Measurements from ENCODE around the gene FRMPD4. TPM values are rescaled to one million over a fixed set of nuclear protein-coding genes. Genes with fewer than 3 reads are reported as not detected.

Gene FRMPD4
- total RNA-seq, 1 donor from 2014 or later: 0.22 TPM

GRCh38 chrX:12758291-12758690 is 620.0 kb downstream of the FRMPD4 start:
- H3K36me3 Mint-ChIP-seq: no peaks in the 10 kb centered on the region
- peaks cover 3% of the 10 kb centered on the region for H3K9me3 Mint-ChIP-seq
- H3K27ac Mint-ChIP-seq: no peak overlapping the region
- no peaks in the 10 kb centered on the region for H3K4me1 Mint-ChIP-seq (ENCODE audit: unreplicated experiment)
- peaks cover 2% of the 10 kb centered on the region for H3K27me3 Mint-ChIP-seq
- no peak overlapping the region for H3K4me3 Mint-ChIP-seq
- no peak for DNase-seq (ENCODE audit: extremely low spot score, unreplicated experiment)
- TF ChIP-seq CTCF (conservative IDR thresholded peaks at IDR 0.05): no peak

GRCh38 chrX:12767856-12768255 is 629.6 kb downstream of the FRMPD4 start:
- TF ChIP-seq CTCF (conservative IDR thresholded peaks at IDR 0.05): no peak
- no peak overlapping the region for H3K27ac Mint-ChIP-seq
- H3K4me1 Mint-ChIP-seq (ENCODE audit: unreplicated experiment): no peaks in the 10 kb centered on the region
- no peak overlapping the region for H3K4me3 Mint-ChIP-seq
- no peak for DNase-seq (ENCODE audit: extremely low spot score, unreplicated experiment)
- no peaks in the 10 kb centered on the region for H3K9me3 Mint-ChIP-seq
- H3K27me3 Mint-ChIP-seq: peaks cover 20% of the 10 kb centered on the region
- H3K36me3 Mint-ChIP-seq: no peaks in the 10 kb centered on the region

- H3K27me3 Mint-ChIP-seq: peaks cover 20% of the 10 kb centered on the region
- H3K4me1 Mint-ChIP-seq (ENCODE audit: unreplicated experiment): no peaks in the 10 kb centered on the region
- no peak overlapping the region for H3K27ac Mint-ChIP-seq
- TF ChIP-seq CTCF (conservative IDR thresholded peaks at IDR 0.05): no peak
- no peaks in the 10 kb centered on the region for H3K9me3 Mint-ChIP-seq
- no peaks in the 10 kb centered on the region for H3K36me3 Mint-ChIP-seq
- DNase-seq (ENCODE audit: extremely low spot score, unreplicated experiment): no peak
- no peak overlapping the region for H3K4me3 Mint-ChIP-seq
These were observed 630.2 kb downstream of the FRMPD4 start for GRCh38 chrX:12768491-12768890.

GRCh38 chrX:12770440-12770839 is 632.2 kb downstream of the FRMPD4 start:
- H3K36me3 Mint-ChIP-seq: no peaks in the 10 kb centered on the region
- H3K4me3 Mint-ChIP-seq: no peak overlapping the region
- no peak overlapping the region for H3K27ac Mint-ChIP-seq
- peaks cover 20% of the 10 kb centered on the region for H3K27me3 Mint-ChIP-seq
- no peak for DNase-seq (ENCODE audit: extremely low spot score, unreplicated experiment)
- TF ChIP-seq CTCF (conservative IDR thresholded peaks at IDR 0.05): peak; percentile 79
- no peaks in the 10 kb centered on the region for H3K9me3 Mint-ChIP-seq
- no peaks in the 10 kb centered on the region for H3K4me1 Mint-ChIP-seq (ENCODE audit: unreplicated experiment)

GRCh38 chrX:12771445-12772069 is 633.3 kb downstream of the FRMPD4 start:
- peaks cover 20% of the 10 kb centered on the region for H3K27me3 Mint-ChIP-seq
- no peak overlapping the region for H3K4me3 Mint-ChIP-seq
- DNase-seq (ENCODE audit: extremely low spot score, unreplicated experiment): no peak
- no peaks in the 10 kb centered on the region for H3K9me3 Mint-ChIP-seq
- H3K27ac Mint-ChIP-seq: no peak overlapping the region
- H3K36me3 Mint-ChIP-seq: no peaks in the 10 kb centered on the region
- H3K4me1 Mint-ChIP-seq (ENCODE audit: unreplicated experiment): no peaks in the 10 kb centered on the region
- TF ChIP-seq CTCF (conservative IDR thresholded peaks at IDR 0.05): peak; percentile 78

Data from type B pancreatic cell (in vitro differentiated cells).